Cardiac fibroblast (primary cell): ENCODE measurements around the gene PTPRG.

ENCODE experiments used
- DNase-seq, 2 donors: peaks; one replicate each; pipeline versions ENCODE4 v3.0.0 to v3.0.0-alpha.2; 2010; ENCODE audit warnings: low read depth in 2 of 2
- H3K4me3 ChIP-seq, 2 donors: replicated peaks in 1 of 2; 1 replicate in 1 of 2; 2 replicates in 1 of 2; pipeline ENCODE4 v1.5.1; 2011; ENCODE audit warnings: low read depth in 2 of 2, low read length in 2 of 2, mild to moderate bottlenecking in 2 of 2, moderate library complexity in 1 of 2
- CTCF ChIP-seq: IDR thresholded peaks from one replicate; pipeline ENCODE4 v1.5.1; 2011; ENCODE audit warnings: low read depth, mild to moderate bottlenecking, low read length, inconsistent platforms

The PTPRG gene

GRCh38 chr3:61569856-61570580 lies 8.6 kb downstream of the PTPRG start:
- H3K4me3 ChIP-seq = no peak overlapping the region
- no peak for DNase-seq
- no peak for TF ChIP-seq CTCF

DNA sequence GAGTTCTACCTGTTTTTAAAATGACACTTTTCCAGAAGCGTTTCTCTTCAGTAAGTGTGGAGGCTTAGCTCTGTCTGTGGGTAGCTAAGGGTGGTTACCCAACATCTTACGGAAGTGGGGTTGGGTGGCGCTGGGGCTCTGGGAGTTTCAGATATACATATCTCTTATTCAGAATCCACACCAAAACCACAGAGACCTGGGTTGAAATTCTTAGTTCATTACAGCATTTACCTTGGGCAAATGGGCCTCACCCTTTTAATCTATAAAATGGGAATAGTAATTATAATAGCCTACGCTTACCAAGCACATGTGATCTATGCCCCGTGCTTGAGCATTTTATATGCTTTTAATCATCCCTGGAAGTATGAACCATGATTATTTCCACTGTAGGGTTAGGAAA lies 9.4 kb downstream of the PTPRG start:
- TF ChIP-seq CTCF = no peak
- no peak overlapping the region for H3K4me3 ChIP-seq
- peak in 1 of 2 donors; percentile 22 for DNase-seq

DNA sequence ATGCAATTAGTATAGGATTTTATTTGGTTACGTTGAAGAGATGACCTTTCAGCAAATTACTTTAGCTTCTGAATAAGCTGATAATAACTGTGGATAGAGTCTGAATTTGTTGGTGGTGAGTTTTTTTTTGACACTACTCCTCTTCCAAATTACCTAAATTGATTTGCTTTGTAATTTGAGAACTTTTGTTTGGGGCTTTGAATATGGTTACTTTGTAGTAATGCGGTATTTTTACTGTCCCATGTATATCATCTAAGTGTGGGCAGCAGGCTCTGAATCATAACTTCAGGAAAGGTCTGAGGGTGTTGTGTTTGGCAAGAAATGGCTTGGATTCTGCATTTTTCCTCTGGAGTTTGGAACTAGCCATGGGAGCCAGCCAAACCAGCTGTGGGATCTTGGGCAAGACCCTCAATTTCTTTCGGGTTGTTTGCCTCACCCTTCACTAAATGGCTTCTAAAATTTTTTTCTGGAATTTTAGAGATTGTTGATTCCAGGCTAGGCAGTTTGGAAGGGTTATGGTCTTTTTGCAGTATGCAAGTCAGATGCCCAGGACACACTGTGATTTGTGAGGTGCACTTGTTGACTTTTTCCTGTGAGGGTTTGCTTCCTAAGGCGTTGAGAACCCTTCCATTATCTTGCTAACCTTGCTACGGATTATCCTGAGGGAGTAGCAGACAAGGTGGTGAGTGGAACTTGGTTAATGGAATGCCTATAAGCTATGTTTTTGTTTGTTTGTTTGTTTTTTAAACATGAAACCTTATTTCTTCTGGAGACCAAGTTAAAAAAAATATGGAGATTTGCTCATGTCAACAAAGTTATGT lies 10.4 kb downstream of the PTPRG start:
- DNase-seq = peak; percentile 71 to 92
- no peak for TF ChIP-seq CTCF
- no peak overlapping the region for H3K4me3 ChIP-seq

DNA sequence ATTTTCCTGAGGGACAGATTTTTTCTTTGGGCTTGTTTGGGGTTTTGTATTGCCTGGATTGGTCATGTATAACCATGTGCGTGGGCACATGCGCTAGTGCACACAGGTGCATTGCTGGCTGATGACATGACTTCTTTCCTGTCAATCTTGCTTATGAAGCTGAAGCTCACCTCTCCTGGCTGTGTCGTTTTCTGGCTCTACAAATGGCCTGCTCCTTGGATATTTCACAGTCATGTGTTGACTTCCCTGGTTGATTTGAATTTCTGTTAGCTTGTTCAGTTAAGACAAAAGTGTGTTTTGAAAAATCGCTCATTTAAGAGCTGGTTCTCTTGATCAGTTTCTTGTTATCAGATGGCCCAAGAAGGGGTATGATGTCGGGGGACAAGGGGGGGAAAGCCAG lies 11.5 kb downstream of the PTPRG start:
- no peak for DNase-seq
- no peak overlapping the region for H3K4me3 ChIP-seq
- TF ChIP-seq CTCF = no peak

- no peak overlapping the region for H3K4me3 ChIP-seq
- DNase-seq = peak in 1 of 2 donors; percentile 57
- no peak for TF ChIP-seq CTCF
These were observed 12.1 kb downstream of the PTPRG start for GRCh38 chr3:61573441-61573840.

GRCh38 chr3:61574854-61575253 lies 13.5 kb downstream of the PTPRG start:
- H3K4me3 ChIP-seq = no peak overlapping the region
- TF ChIP-seq CTCF = no peak
- peak; percentile 96 to 99 for DNase-seq
